Measurements from ENCODE around the gene CD109.

CD109 gene

GRCh38 chr6:73732845-73733675 lies 37.1 kb downstream of the CD109 start:
- no peaks in the 10 kb centered on the region for H3K4me1 ChIP-seq (ENCODE audit: control insufficient read depth, low read depth, low read length)
- no peaks in the 10 kb centered on the region for H3K36me3 ChIP-seq (ENCODE audit: control insufficient read depth, insufficient read depth, low read length)
- H3K27ac ChIP-seq (ENCODE audit: low read depth, low read length) = no peak overlapping the region
- H3K23ac ChIP-seq (ENCODE audit: low read length) = no peak overlapping the region
- no peak overlapping the region for H2AK5ac ChIP-seq (ENCODE audit: low read length)
- no peak overlapping the region for H4K8ac ChIP-seq (ENCODE audit: low read depth, low read length)
- no peak overlapping the region for H3K18ac ChIP-seq (ENCODE audit: low read length)
- H2BK120ac ChIP-seq (ENCODE audit: low read depth, low read length) = no peak overlapping the region
- H3K9ac ChIP-seq (ENCODE audit: low read length) = no peak overlapping the region
- H3K56ac ChIP-seq (ENCODE audit: low read length) = no peak overlapping the region
- no peak overlapping the region for H2BK5ac ChIP-seq (ENCODE audit: low read length)
- no CpG with 5 or more reads among the region's 6 CpGs for WGBS (ENCODE audit: extremely low coverage, insufficient coverage, low lambda C conversion rate)
- H3K27me3 ChIP-seq (ENCODE audit: insufficient read depth, low read length, poor library complexity) = no peaks in the 10 kb centered on the region
- no peaks in the 10 kb centered on the region for H3K79me1 ChIP-seq (ENCODE audit: low read length)
- peak; percentile 72 for DNase-seq
- no peak overlapping the region for H3K4ac ChIP-seq (ENCODE audit: low read depth, low read length)
- no peak overlapping the region for H4K5ac ChIP-seq (ENCODE audit: low read length)
- H2BK15ac ChIP-seq (replicated peaks; ENCODE audit: low read depth) = no peak overlapping the region
- no peak overlapping the region for H3K4me3 ChIP-seq (ENCODE audit: low read length)
- no peaks in the 10 kb centered on the region for H3K79me2 ChIP-seq (ENCODE audit: control insufficient read depth, insufficient read depth, low read length)
- no peak overlapping the region for H3K4me2 ChIP-seq (ENCODE audit: low read length)

DNA sequence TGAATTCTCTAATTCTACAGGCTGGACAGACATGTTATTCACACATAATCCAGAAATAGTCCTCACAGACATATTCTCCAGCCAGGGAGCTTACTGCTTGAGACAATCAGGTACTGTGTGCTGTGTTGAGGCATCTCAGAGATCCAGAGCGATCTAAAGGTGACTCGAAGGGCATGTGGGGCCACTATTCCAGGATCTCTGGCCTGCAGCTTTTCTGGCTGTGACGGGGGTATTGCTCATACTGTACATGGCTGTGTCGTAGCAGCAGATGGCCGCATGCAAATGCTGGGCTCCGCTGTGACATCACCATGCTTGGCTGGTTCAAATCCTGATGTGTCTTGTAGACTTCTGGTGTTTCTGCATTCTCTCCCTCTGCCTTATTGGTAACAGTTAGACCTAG lies 37.8 kb downstream of the CD109 start:
- no peak overlapping the region for H2BK15ac ChIP-seq (replicated peaks; ENCODE audit: low read depth)
- no peaks in the 10 kb centered on the region for H3K79me2 ChIP-seq (ENCODE audit: control insufficient read depth, insufficient read depth, low read length)
- H3K23ac ChIP-seq (ENCODE audit: low read length) = no peak overlapping the region
- H3K9ac ChIP-seq (ENCODE audit: low read length) = no peak overlapping the region
- no peaks in the 10 kb centered on the region for H3K36me3 ChIP-seq (ENCODE audit: control insufficient read depth, insufficient read depth, low read length)
- no peak overlapping the region for H3K18ac ChIP-seq (ENCODE audit: low read length)
- DNase-seq = no peak
- no CpG with 5 or more reads among the region's 6 CpGs for WGBS (ENCODE audit: extremely low coverage, insufficient coverage, low lambda C conversion rate)
- H4K8ac ChIP-seq (ENCODE audit: low read depth, low read length) = no peak overlapping the region
- H3K27ac ChIP-seq (ENCODE audit: low read depth, low read length) = no peak overlapping the region
- no peak overlapping the region for H4K5ac ChIP-seq (ENCODE audit: low read length)
- no peak overlapping the region for H3K4me3 ChIP-seq (ENCODE audit: low read length)
- no peak overlapping the region for H3K4me2 ChIP-seq (ENCODE audit: low read length)
- no peak overlapping the region for H3K56ac ChIP-seq (ENCODE audit: low read length)
- no peak overlapping the region for H2AK5ac ChIP-seq (ENCODE audit: low read length)
- H2BK120ac ChIP-seq (ENCODE audit: low read depth, low read length) = no peak overlapping the region
- no peak overlapping the region for H2BK5ac ChIP-seq (ENCODE audit: low read length)
- no peaks in the 10 kb centered on the region for H3K4me1 ChIP-seq (ENCODE audit: control insufficient read depth, low read depth, low read length)
- H3K27me3 ChIP-seq (ENCODE audit: insufficient read depth, low read length, poor library complexity) = no peaks in the 10 kb centered on the region
- no peaks in the 10 kb centered on the region for H3K79me1 ChIP-seq (ENCODE audit: low read length)
- no peak overlapping the region for H3K4ac ChIP-seq (ENCODE audit: low read depth, low read length)

DNA sequence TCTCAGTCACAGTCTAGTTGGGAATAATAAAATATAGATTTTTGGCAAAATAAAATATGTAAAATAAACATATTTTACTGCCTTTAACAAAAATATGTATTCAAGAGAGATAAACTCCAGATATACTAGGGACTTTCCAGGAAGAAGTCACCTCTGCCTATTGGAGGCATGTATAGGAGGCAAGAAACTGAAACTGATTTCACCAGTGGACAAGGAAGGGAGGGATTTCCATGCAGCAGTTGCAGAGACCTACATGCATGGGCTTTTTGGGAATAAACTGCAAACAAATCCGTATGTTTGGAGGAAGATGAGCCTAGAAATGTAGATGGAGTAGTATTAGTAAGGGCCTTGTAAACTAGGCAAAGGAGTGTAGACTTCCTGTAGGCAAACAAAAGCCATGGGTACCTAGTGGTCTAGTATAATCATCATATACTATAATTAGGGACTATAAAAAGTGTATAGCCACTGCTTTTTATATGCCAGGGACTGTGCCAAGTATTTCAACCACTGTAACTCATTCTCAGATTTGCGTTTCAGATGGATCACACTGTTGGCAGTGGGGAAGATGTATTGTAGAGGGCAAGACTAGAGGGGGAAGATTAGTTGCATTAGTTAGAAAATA lies 38.9 kb downstream of the CD109 start:
- H2BK5ac ChIP-seq (ENCODE audit: low read length) = no peak overlapping the region
- no peak overlapping the region for H3K4me3 ChIP-seq (ENCODE audit: low read length)
- no peak overlapping the region for H3K18ac ChIP-seq (ENCODE audit: low read length)
- DNase-seq = no peak
- no peaks in the 10 kb centered on the region for H3K36me3 ChIP-seq (ENCODE audit: control insufficient read depth, insufficient read depth, low read length)
- no peaks in the 10 kb centered on the region for H3K4me1 ChIP-seq (ENCODE audit: control insufficient read depth, low read depth, low read length)
- H2AK5ac ChIP-seq (ENCODE audit: low read length) = no peak overlapping the region
- H2BK15ac ChIP-seq (replicated peaks; ENCODE audit: low read depth) = no peak overlapping the region
- no peak overlapping the region for H3K9ac ChIP-seq (ENCODE audit: low read length)
- no peaks in the 10 kb centered on the region for H3K79me2 ChIP-seq (ENCODE audit: control insufficient read depth, insufficient read depth, low read length)
- H3K27ac ChIP-seq (ENCODE audit: low read depth, low read length) = no peak overlapping the region
- no peaks in the 10 kb centered on the region for H3K27me3 ChIP-seq (ENCODE audit: insufficient read depth, low read length, poor library complexity)
- no peaks in the 10 kb centered on the region for H3K79me1 ChIP-seq (ENCODE audit: low read length)
- H3K4me2 ChIP-seq (ENCODE audit: low read length) = no peak overlapping the region
- H3K4ac ChIP-seq (ENCODE audit: low read depth, low read length) = no peak overlapping the region
- no peak overlapping the region for H2BK120ac ChIP-seq (ENCODE audit: low read depth, low read length)
- no CpG with 5 or more reads among the region's 2 CpGs for WGBS (ENCODE audit: extremely low coverage, insufficient coverage, low lambda C conversion rate)
- H4K8ac ChIP-seq (ENCODE audit: low read depth, low read length) = no peak overlapping the region
- no peak overlapping the region for H3K23ac ChIP-seq (ENCODE audit: low read length)
- no peak overlapping the region for H4K5ac ChIP-seq (ENCODE audit: low read length)
- no peak overlapping the region for H3K56ac ChIP-seq (ENCODE audit: low read length)

DNA sequence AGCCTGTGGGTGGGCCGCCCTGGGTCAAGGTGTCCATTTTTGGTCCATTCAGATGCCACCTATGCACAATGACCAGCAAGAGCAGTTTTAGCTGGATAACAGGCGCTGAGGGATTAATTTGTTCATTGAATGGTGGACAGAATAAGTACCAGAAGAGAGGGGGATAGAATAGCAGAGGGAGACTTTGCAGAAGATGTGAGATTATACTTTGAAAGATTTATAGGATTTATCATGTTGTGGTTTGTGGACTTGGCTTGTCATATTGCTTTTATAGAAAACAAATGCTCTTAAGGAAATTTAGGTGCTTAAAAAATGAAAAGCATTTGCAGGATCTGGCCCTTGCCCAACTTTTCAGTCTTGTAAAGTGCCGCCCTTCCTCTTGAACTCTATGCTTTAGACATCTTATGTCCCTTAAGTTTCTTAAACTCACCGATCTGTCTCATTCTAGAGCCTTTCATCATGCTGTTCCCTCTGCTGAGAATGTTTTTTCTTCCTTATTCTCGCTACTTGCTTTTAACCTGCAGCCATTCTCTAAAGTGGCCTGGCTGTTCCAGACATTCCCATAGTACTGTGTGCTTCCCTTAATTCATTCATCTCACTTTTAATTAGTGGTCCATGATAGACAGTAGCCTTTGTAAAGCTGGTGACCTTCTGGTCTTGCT lies 42.5 kb downstream of the CD109 start:
- Histone ChIP-seq H3K27me3 (ENCODE audit: insufficient read depth, low read length, poor library complexity) (no peaks in the 10 kb centered on the region), H3K4me1 (ENCODE audit: control insufficient read depth, low read depth, low read length) (no peaks in the 10 kb centered on the region), H3K18ac (ENCODE audit: low read length) (no peak overlapping the region), H3K4me2 (ENCODE audit: low read length) (no peak overlapping the region), H3K36me3 (ENCODE audit: control insufficient read depth, insufficient read depth, low read length) (no peaks in the 10 kb centered on the region), H2BK5ac (ENCODE audit: low read length) (no peak overlapping the region), H3K23ac (ENCODE audit: low read length) (no peak overlapping the region), H2BK120ac (ENCODE audit: low read depth, low read length) (no peak overlapping the region), H2BK15ac (replicated peaks; ENCODE audit: low read depth) (no peak overlapping the region), H3K79me1 (ENCODE audit: low read length) (no peaks in the 10 kb centered on the region), H3K9ac (ENCODE audit: low read length) (no peak overlapping the region), H3K79me2 (ENCODE audit: control insufficient read depth, insufficient read depth, low read length) (no peaks in the 10 kb centered on the region), H3K56ac (ENCODE audit: low read length) (no peak overlapping the region), H3K4ac (ENCODE audit: low read depth, low read length) (no peak overlapping the region), H4K5ac (ENCODE audit: low read length) (no peak overlapping the region), H3K27ac (ENCODE audit: low read depth, low read length) (no peak overlapping the region), H4K8ac (ENCODE audit: low read depth, low read length) (no peak overlapping the region), H2AK5ac (ENCODE audit: low read length) (no peak overlapping the region), H3K4me3 (ENCODE audit: low read length) (no peak overlapping the region)
- no CpG with 5 or more reads among the region's 5 CpGs for WGBS (ENCODE audit: extremely low coverage, insufficient coverage, low lambda C conversion rate)
- no peak for DNase-seq

DNA sequence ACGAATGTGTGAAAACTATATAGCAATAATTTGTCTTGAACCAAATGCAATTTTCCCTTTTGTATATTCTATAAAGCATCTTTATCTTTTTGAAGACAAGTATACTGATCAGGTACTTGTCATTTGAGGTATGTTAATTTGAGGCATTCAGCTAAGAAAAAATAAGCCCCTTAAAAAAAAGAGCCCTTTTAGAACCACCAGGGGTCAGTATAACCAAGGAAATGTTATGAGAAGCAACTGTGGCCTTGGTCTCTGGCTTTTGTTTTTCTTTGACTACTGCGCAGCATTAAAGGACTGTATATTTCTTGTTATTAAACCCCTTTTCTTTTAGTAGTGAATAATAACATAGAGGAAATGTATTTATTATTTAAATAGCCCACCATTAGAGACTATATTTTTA lies 43.1 kb downstream of the CD109 start:
- peak; percentile 71 for DNase-seq
- WGBS (ENCODE audit: extremely low coverage, insufficient coverage, low lambda C conversion rate) = no CpG with 5 or more reads among the region's 2 CpGs
- no peak overlapping the region for H3K9ac ChIP-seq (ENCODE audit: low read length)

More for the DNA sequence above, 43.1 kb downstream of the CD109 start:
- no peaks in the 10 kb centered on the region for H3K4me1 ChIP-seq (ENCODE audit: control insufficient read depth, low read depth, low read length)
- H3K36me3 ChIP-seq (ENCODE audit: control insufficient read depth, insufficient read depth, low read length) = no peaks in the 10 kb centered on the region
- no peaks in the 10 kb centered on the region for H3K27me3 ChIP-seq (ENCODE audit: insufficient read depth, low read length, poor library complexity)
- no peak overlapping the region for H3K4me3 ChIP-seq (ENCODE audit: low read length)
- no peak overlapping the region for H2BK5ac ChIP-seq (ENCODE audit: low read length)
- H3K23ac ChIP-seq (ENCODE audit: low read length) = no peak overlapping the region
- no peak overlapping the region for H4K8ac ChIP-seq (ENCODE audit: low read depth, low read length)
- H2BK15ac ChIP-seq (replicated peaks; ENCODE audit: low read depth) = no peak overlapping the region
- no peak overlapping the region for H2BK120ac ChIP-seq (ENCODE audit: low read depth, low read length)
- no peak overlapping the region for H2AK5ac ChIP-seq (ENCODE audit: low read length)
- H3K79me1 ChIP-seq (ENCODE audit: low read length) = no peaks in the 10 kb centered on the region
- H4K5ac ChIP-seq (ENCODE audit: low read length) = no peak overlapping the region
- no peak overlapping the region for H3K4me2 ChIP-seq (ENCODE audit: low read length)
- no peak overlapping the region for H3K18ac ChIP-seq (ENCODE audit: low read length)
- no peak overlapping the region for H3K56ac ChIP-seq (ENCODE audit: low read length)
- H3K27ac ChIP-seq (ENCODE audit: low read depth, low read length) = no peak overlapping the region
- H3K79me2 ChIP-seq (ENCODE audit: control insufficient read depth, insufficient read depth, low read length) = no peaks in the 10 kb centered on the region
- H3K4ac ChIP-seq (ENCODE audit: low read depth, low read length) = no peak overlapping the region

All from mesendoderm (in vitro differentiated cells).